Measurements from ENCODE around the gene COCH. TPM values are rescaled to one million over a fixed set of nuclear protein-coding genes. Genes with fewer than 3 reads are reported as not detected.

COCH gene
- total RNA-seq, 1 experiment from 2014 or later: 6.7 TPM

GRCh38 chr14:30872602-30873001 is 1.8 kb upstream of the COCH start:
- intact Hi-C loops (cut with micrococcal nuclease): no loop called here
- Histone ChIP-seq H3K4me2 (ENCODE audit: low read length) (no peak overlapping the region), H3K9ac (ENCODE audit: low read length) (no peak overlapping the region), H4K20me1 (ENCODE audit: insufficient read depth) (no peaks in the 10 kb centered on the region), H3K9me3 (ENCODE audit: control insufficient read depth in 1 of 2, insufficient read depth in 1 of 2, low read depth in 1 of 2, low read length in 2 of 2) (no peaks in the 10 kb centered on the region), H3K27me3 (ENCODE audit: insufficient read depth, low read length) (no peaks in the 10 kb centered on the region), H2AFZ (ENCODE audit: low read depth, low read length, poor library complexity, severe bottlenecking) (peak overlapping the region; percentile 3), H3K4me3 (replicated peaks in 1 of 2; ENCODE audit: low read depth in 1 of 2, low read length in 2 of 2) (no peak overlapping the region), H3K27ac (ENCODE audit: low read depth, low read length) (no peak overlapping the region), H3K36me3 (ENCODE audit: control insufficient read depth in 1 of 2, insufficient read depth in 2 of 2, low read length in 2 of 2) (no peaks in the 10 kb centered on the region), H3K4me1 (ENCODE audit: control insufficient read depth in 1 of 2, insufficient read depth in 2 of 2, low read length in 2 of 2) (peaks cover 0 to 18% of the 10 kb centered on the region in 2 experiments; a peak in 3 of 4 replicates), H3K9me2 (ENCODE audit: insufficient read depth) (no peaks in the 10 kb centered on the region), H3K79me2 (ENCODE audit: insufficient read depth, low read length) (no peaks in the 10 kb centered on the region)
- no peak for ATAC-seq
- ChIA-PET POLR2A (no interaction called here), RAD21 (ENCODE audit: low non-redundant PET in 1 of 2, low total read pairs in 2 of 2, uncharacterized antibody in 2 of 2, unreplicated experiment in 2 of 2) (no interaction called here), CTCF (no interaction called here)
- BruUV-seq (replicated peaks): no TSS peak
- DNase-seq (ENCODE audit: low read depth, low spot score): no peak
- TF ChIP-seq JUND (IDR thresholded peaks at IDR 0.05): no peak

GRCh38 chr14:30873308-30874119 is 845 bp upstream of the COCH start:
- peak overlapping the region; percentile 43 to 58; a peak in 3 of 4 replicates for H3K4me3 ChIP-seq (replicated peaks in 1 of 2; ENCODE audit: low read depth in 1 of 2, low read length in 2 of 2)
- intact Hi-C loops (cut with micrococcal nuclease): no loop called here
- no peak overlapping the region; the same call in 1 of the 2 replicates for H3K27ac ChIP-seq (ENCODE audit: low read depth, low read length)

More at GRCh38 chr14:30873308-30874119, 845 bp upstream of the COCH start:
- ChIA-PET POLR2A (interaction anchor here (0.6 kb wide), 1 partner anchor 155 kb away, joined by 3 read pairs; no protein-coding TSS in a partner anchor), RAD21 (ENCODE audit: low non-redundant PET in 1 of 2, low total read pairs in 2 of 2, uncharacterized antibody in 2 of 2, unreplicated experiment in 2 of 2) (no interaction called here), CTCF (no interaction called here)
- TF ChIP-seq ZFX (IDR thresholded peaks at IDR 0.05) (no peak), EZH2phosphoT487 (IDR thresholded peaks at IDR 0.05; ENCODE audit: borderline replicate concordance) (no peak)
- no peaks in the 10 kb centered on the region for H3K9me2 ChIP-seq (ENCODE audit: insufficient read depth)
- H3K27me3 ChIP-seq (ENCODE audit: insufficient read depth, low read length): no peaks in the 10 kb centered on the region
- H4K20me1 ChIP-seq (ENCODE audit: insufficient read depth): no peaks in the 10 kb centered on the region
- peak overlapping the region; percentile 85 for H3K4me2 ChIP-seq (ENCODE audit: low read length)
- peak overlapping the region; percentile 3 for H2AFZ ChIP-seq (ENCODE audit: low read depth, low read length, poor library complexity, severe bottlenecking)
- no peaks in the 10 kb centered on the region for H3K79me2 ChIP-seq (ENCODE audit: insufficient read depth, low read length)
- DNase-seq (ENCODE audit: low read depth, low spot score): no peak
- no peaks in the 10 kb centered on the region for H3K36me3 ChIP-seq (ENCODE audit: control insufficient read depth in 1 of 2, insufficient read depth in 2 of 2, low read length in 2 of 2)
- BruUV-seq (replicated peaks): TSS peak; percentile 28
- H3K9ac ChIP-seq (ENCODE audit: low read length): peak overlapping the region; percentile 61
- ATAC-seq: peak; percentile 11; the same call in 1 of the 2 replicates
- peaks cover 0 to 18% of the 10 kb centered on the region in 2 experiments; a peak in 3 of 4 replicates for H3K4me1 ChIP-seq (ENCODE audit: control insufficient read depth in 1 of 2, insufficient read depth in 2 of 2, low read length in 2 of 2)
- no peaks in the 10 kb centered on the region for H3K9me3 ChIP-seq (ENCODE audit: control insufficient read depth in 1 of 2, insufficient read depth in 1 of 2, low read depth in 1 of 2, low read length in 2 of 2)

Measured in HCT116 (cell line).